ENCODE results near the gene RND1.
"Not testable (repeated sequence)": the region's sequence is repeated elsewhere in the genome, so short reads cannot be mapped to it uniquely, and the experiment has no call there.

The RND1 gene

GRCh38 chr12:48866052-48866711, 512 bp upstream of the RND1 start:
- no peak for DNase-seq

- DNase-seq = no peak
Measured at GRCh38 chr12:48863291-48863690, 2.4 kb downstream of the RND1 start.

GRCh38 chr12:48862760-48863159, 2.9 kb downstream of the RND1 start:
- DNase-seq = no peak

GRCh38 chr12:48861111-48861510, 4.6 kb downstream of the RND1 start:
- no peak for DNase-seq

GRCh38 chr12:48860236-48860635, 5.4 kb downstream of the RND1 start:
- DNase-seq = not testable (repeated sequence)

- DNase-seq = no peak
Measured at GRCh38 chr12:48859607-48860006, 6.1 kb downstream of the RND1 start.

GRCh38 chr12:48858043-48858442, 7.6 kb downstream of the RND1 start:
- no peak for DNase-seq

- DNase-seq = no peak
Measured at GRCh38 chr12:48857278-48857994, 8.2 kb downstream of the RND1 start.

GRCh38 chr12:48856379-48856778, 9.3 kb downstream of the RND1 start:
- no peak for DNase-seq

- DNase-seq = not testable (repeated sequence)
Measured at GRCh38 chr12:48854932-48855331, 10.7 kb downstream of the RND1 start.

- DNase-seq = no peak
Measured at GRCh38 chr12:48854488-48854887, 11.2 kb downstream of the RND1 start.

- DNase-seq = peak; percentile 88
Measured at GRCh38 chr12:48852734-48853688, 12.7 kb downstream of the RND1 start.

- DNase-seq = peak; percentile 99
Measured at GRCh38 chr12:48851883-48852733, 13.6 kb downstream of the RND1 start, which contains the start of gene DDX23. TSS of gene DDX23 (minus strand) at chr12:48852163. CDS start at chr12:48845782, 6,381 bp downstream.

- not testable (repeated sequence) for DNase-seq
Measured at GRCh38 chr12:48842021-48842420, 23.6 kb downstream of the RND1 start.

GRCh38 chr12:48838048-48838447, 27.6 kb downstream of the RND1 start:
- DNase-seq = no peak

- DNase-seq = no peak
Measured at GRCh38 chr12:48832321-48833060, 33.2 kb downstream of the RND1 start.

- DNase-seq = no peak
Measured at GRCh38 chr12:48831257-48831656, 34.4 kb downstream of the RND1 start.

- DNase-seq = no peak
Measured at GRCh38 chr12:48828841-48829575, 36.7 kb downstream of the RND1 start.

- no peak for DNase-seq
Measured at GRCh38 chr12:48828293-48828692, 37.4 kb downstream of the RND1 start.

- DNase-seq = no peak
Measured at GRCh38 chr12:48827513-48828096, 38.1 kb downstream of the RND1 start.
